Osteocyte (in vitro differentiated cells): ENCODE results near the gene F10. TPM values are rescaled to one million over a fixed set of nuclear protein-coding genes. Genes with fewer than 3 reads are reported as not detected.
A peak's percentile ranks its signal among the peaks of the same experiment; 100 is the strongest.

ENCODE experiments used
- DNase-seq: peaks from one replicate; pipeline ENCODE4 v3.0.0; 2021; ENCODE audit warnings: mixed read lengths; ENCODE audit not compliant: unreplicated experiment; ENCODE audit errors: extremely low spot score
- H3K27ac Mint-ChIP-seq: one replicate; pipeline ENCODE4 v1.8.0; 2021; ENCODE audit warnings: mild to moderate bottlenecking, mixed read lengths; ENCODE audit not compliant: unreplicated experiment
- H3K27me3 Mint-ChIP-seq: one replicate; pipeline ENCODE4 v1.8.0; 2021; ENCODE audit warnings: mixed read lengths; ENCODE audit not compliant: unreplicated experiment
- H3K36me3 Mint-ChIP-seq: one replicate; pipeline ENCODE4 v1.8.0; 2021; ENCODE audit warnings: mixed read lengths; ENCODE audit not compliant: unreplicated experiment
- H3K4me1 Mint-ChIP-seq: one replicate; pipeline ENCODE4 v1.8.0; 2021; ENCODE audit warnings: mixed read lengths; ENCODE audit not compliant: unreplicated experiment
- H3K4me3 Mint-ChIP-seq: one replicate; pipeline ENCODE4 v1.8.0; 2021; ENCODE audit warnings: mild to moderate bottlenecking, moderate library complexity, mixed read lengths; ENCODE audit not compliant: unreplicated experiment
- H3K9me3 Mint-ChIP-seq: one replicate; pipeline ENCODE4 v1.8.0; 2021; ENCODE audit warnings: mixed read lengths; ENCODE audit not compliant: unreplicated experiment
- total RNA-seq: library from RNA; stranded (reverse); gene quantifications from 2 replicates; pipeline ENCODE4 v1.2.1, GENCODE V29; 2021
- TF ChIP-seq, protein P1 (sequence below): fragments of 200-600 bp; sonication (generic); IDR thresholded peaks from 2 replicates; pipeline ENCODE4 v1.5.0; 2021; ENCODE audit warnings: antibody characterized with exemption, mild to moderate bottlenecking, moderate library complexity

F10 gene
- total RNA-seq, 1 donor from 2014 or later = 1.8 TPM

GRCh38 chr13:113187883-113188665, 65.5 kb downstream of the F10 start:
- Mint-ChIP-seq H3K27ac (peak overlapping the region; percentile 97), H3K36me3 (peaks cover 25% of the 10 kb centered on the region), H3K4me3 (peak overlapping the region; percentile 61), H3K9me3 (no peaks in the 10 kb centered on the region), H3K4me1 (peaks cover 72% of the 10 kb centered on the region), H3K27me3 (no peaks in the 10 kb centered on the region)
- peak; percentile 63 for DNase-seq
- TF ChIP-seq, protein P1, sequence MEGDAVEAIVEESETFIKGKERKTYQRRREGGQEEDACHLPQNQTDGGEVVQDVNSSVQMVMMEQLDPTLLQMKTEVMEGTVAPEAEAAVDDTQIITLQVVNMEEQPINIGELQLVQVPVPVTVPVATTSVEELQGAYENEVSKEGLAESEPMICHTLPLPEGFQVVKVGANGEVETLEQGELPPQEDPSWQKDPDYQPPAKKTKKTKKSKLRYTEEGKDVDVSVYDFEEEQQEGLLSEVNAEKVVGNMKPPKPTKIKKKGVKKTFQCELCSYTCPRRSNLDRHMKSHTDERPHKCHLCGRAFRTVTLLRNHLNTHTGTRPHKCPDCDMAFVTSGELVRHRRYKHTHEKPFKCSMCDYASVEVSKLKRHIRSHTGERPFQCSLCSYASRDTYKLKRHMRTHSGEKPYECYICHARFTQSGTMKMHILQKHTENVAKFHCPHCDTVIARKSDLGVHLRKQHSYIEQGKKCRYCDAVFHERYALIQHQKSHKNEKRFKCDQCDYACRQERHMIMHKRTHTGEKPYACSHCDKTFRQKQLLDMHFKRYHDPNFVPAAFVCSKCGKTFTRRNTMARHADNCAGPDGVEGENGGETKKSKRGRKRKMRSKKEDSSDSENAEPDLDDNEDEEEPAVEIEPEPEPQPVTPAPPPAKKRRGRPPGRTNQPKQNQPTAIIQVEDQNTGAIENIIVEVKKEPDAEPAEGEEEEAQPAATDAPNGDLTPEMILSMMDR = no peak

- Mint-ChIP-seq H3K4me3 (peak overlapping the region; percentile 10), H3K27me3 (no peaks in the 10 kb centered on the region), H3K27ac (peak overlapping the region; percentile 77), H3K4me1 (peaks cover 57% of the 10 kb centered on the region), H3K36me3 (peaks cover 35% of the 10 kb centered on the region), H3K9me3 (no peaks in the 10 kb centered on the region)
- DNase-seq = no peak
- TF ChIP-seq, protein P1 = no peak
Observed at GRCh38 chr13:113190181-113190580, 67.6 kb downstream of the F10 start.

DNA sequence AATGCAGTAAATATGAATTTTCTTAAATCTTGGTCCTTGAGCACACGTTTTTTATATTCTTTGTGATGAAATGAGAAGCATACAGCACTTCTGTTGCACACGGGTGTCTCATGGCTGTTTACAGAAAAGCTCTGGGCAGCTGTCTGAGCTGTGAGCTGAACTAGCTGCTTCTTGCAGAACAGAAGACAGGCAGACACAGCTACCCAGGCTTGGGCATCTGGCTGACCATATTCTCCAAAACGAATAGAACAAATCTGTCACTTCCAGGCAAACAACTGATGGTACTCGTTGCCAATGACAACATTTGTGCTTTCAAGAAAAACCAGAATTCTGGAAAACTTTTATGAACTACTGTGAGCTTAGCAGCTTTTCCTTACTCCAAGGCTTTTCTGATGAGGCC, 69.7 kb downstream of the F10 start:
- DNase-seq = peak; percentile 6

GRCh38 chr13:113192902-113193301, 70.3 kb downstream of the F10 start:
- DNase-seq = no peak
- H3K9me3 Mint-ChIP-seq = no peaks in the 10 kb centered on the region
- peaks cover 50% of the 10 kb centered on the region for H3K36me3 Mint-ChIP-seq
- TF ChIP-seq, protein P1 = no peak
- H3K4me3 Mint-ChIP-seq = no peak overlapping the region
- no peaks in the 10 kb centered on the region for H3K27me3 Mint-ChIP-seq
- H3K4me1 Mint-ChIP-seq = peaks cover 34% of the 10 kb centered on the region
- peak overlapping the region; percentile 23 for H3K27ac Mint-ChIP-seq

More for the DNA sequence above, 69.7 kb downstream of the F10 start:
- Mint-ChIP-seq H3K27ac (no peak overlapping the region), H3K27me3 (no peaks in the 10 kb centered on the region), H3K9me3 (no peaks in the 10 kb centered on the region), H3K36me3 (peaks cover 45% of the 10 kb centered on the region), H3K4me3 (no peak overlapping the region), H3K4me1 (peaks cover 40% of the 10 kb centered on the region)
- TF ChIP-seq, protein P1 = no peak

DNA sequence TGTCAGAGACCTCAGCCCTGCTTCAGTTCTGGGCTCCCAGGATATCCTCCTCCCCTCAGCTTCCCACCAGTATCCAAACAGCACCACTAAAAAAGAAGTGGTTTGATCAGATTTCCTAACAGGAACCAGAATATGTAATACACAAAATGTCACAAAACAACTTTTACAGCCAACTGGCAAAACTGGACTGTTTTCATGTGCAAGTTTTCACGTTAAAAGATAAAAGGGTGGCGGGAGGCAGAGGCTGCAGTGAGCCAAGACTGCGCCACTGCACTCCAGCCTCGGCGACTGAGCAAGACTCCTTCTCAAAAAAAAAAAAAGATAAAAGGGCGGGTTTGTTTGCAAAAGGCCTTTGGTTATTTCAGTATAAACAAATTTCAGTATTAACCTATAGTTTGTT, 72.8 kb downstream of the F10 start:
- no peaks in the 10 kb centered on the region for H3K9me3 Mint-ChIP-seq

More for the DNA sequence above, 72.8 kb downstream of the F10 start:
- peak; percentile 17 for DNase-seq
- no peak overlapping the region for H3K27ac Mint-ChIP-seq
- H3K4me1 Mint-ChIP-seq = peaks cover 21% of the 10 kb centered on the region
- H3K4me3 Mint-ChIP-seq = no peak overlapping the region
- TF ChIP-seq, protein P1 = no peak
- H3K36me3 Mint-ChIP-seq = peaks cover 44% of the 10 kb centered on the region
- H3K27me3 Mint-ChIP-seq = no peaks in the 10 kb centered on the region
